Kidney epithelial cell (primary cell): Measurements from ENCODE around the gene CSNK1G2. TPM values are rescaled to one million over a fixed set of nuclear protein-coding genes. Genes with fewer than 3 reads are reported as not detected.
A peak's percentile ranks its signal among the peaks of the same experiment; 100 is the strongest.

ENCODE experiments used
- DNase-seq: peaks from one replicate; pipeline ENCODE4 v3.0.0-alpha.2; 2010; ENCODE audit warnings: low read depth
- H3K27me3 ChIP-seq: 2 replicates; pipeline ENCODE4 v1.6.0; 2011; ENCODE audit warnings: low read length; ENCODE audit not compliant: control insufficient read depth, insufficient read depth
- H3K36me3 ChIP-seq: 2 replicates; pipeline ENCODE4 v1.5.1; 2011; ENCODE audit warnings: low read length; ENCODE audit not compliant: control insufficient read depth, insufficient read depth
- H3K4me3 ChIP-seq: 2 replicates; pipeline ENCODE4 v1.5.1; 2011; ENCODE audit warnings: low read depth, mild to moderate bottlenecking, control low read depth, low read length
- CTCF ChIP-seq: IDR thresholded peaks from 2 replicates; pipeline ENCODE4 v1.5.1; 2011; ENCODE audit warnings: mild to moderate bottlenecking, moderate library complexity, low read length, control low read depth, inconsistent platforms; ENCODE audit not compliant: insufficient read depth, poor library complexity, severe bottlenecking
- total RNA-seq: library from RNA; depleted of rRNA; stranded (reverse); fragments of >200 nt; gene quantifications from 2 replicates; pipeline ENCODE4 v1.2.3, GENCODE V29; 2015

CSNK1G2 gene
- total RNA-seq, 1 donor from 2014 or later: 105 TPM

GRCh38 chr19:2014731-2015607, 74.0 kb downstream of the CSNK1G2 start:
- no peak for TF ChIP-seq CTCF
- DNase-seq: no peak
- Histone ChIP-seq H3K27me3 (no peaks in the 10 kb centered on the region), H3K4me3 (peak overlapping the region; percentile 73), H3K36me3 (no peaks in the 10 kb centered on the region)

- TF ChIP-seq CTCF: no peak
- no peak for DNase-seq
Measured at GRCh38 chr19:2015608-2015950, 74.6 kb downstream of the CSNK1G2 start, which contains the start of gene BTBD2. Gene BTBD2, minus strand, starts transcription at chr19:2015714. Its CDS starts 11 bp downstream, at chr19:2015703.

GRCh38 chr19:2016041-2016807, 75.3 kb downstream of the CSNK1G2 start:
- no peak for DNase-seq

More at GRCh38 chr19:2015608-2015950, 74.6 kb downstream of the CSNK1G2 start, which contains the start of gene BTBD2:
- H3K36me3 ChIP-seq: no peaks in the 10 kb centered on the region
- H3K27me3 ChIP-seq: no peaks in the 10 kb centered on the region
- H3K4me3 ChIP-seq: peak within 1 kb of the TSS; percentile 73

GRCh38 chr19:2018752-2019151, 77.8 kb downstream of the CSNK1G2 start:
- Histone ChIP-seq H3K27me3 (no peaks in the 10 kb centered on the region), H3K36me3 (no peaks in the 10 kb centered on the region), H3K4me3 (no peak overlapping the region)
- TF ChIP-seq CTCF: no peak
- DNase-seq: no peak

More at GRCh38 chr19:2016041-2016807, 75.3 kb downstream of the CSNK1G2 start:
- H3K36me3 ChIP-seq: no peaks in the 10 kb centered on the region
- no peak for TF ChIP-seq CTCF
- H3K4me3 ChIP-seq: peak overlapping the region; percentile 22
- H3K27me3 ChIP-seq: no peaks in the 10 kb centered on the region

- TF ChIP-seq CTCF: no peak
- no peak overlapping the region for H3K4me3 ChIP-seq
- no peaks in the 10 kb centered on the region for H3K36me3 ChIP-seq
Measured at GRCh38 chr19:2021453-2022140, 80.6 kb downstream of the CSNK1G2 start.

More at GRCh38 chr19:2021453-2022140, 80.6 kb downstream of the CSNK1G2 start:
- no peak for DNase-seq
- H3K27me3 ChIP-seq: no peaks in the 10 kb centered on the region
